ENCODE data around the gene PHLDA3.

PHLDA3 gene
- long read RNA-seq = 0 reads

DNA sequence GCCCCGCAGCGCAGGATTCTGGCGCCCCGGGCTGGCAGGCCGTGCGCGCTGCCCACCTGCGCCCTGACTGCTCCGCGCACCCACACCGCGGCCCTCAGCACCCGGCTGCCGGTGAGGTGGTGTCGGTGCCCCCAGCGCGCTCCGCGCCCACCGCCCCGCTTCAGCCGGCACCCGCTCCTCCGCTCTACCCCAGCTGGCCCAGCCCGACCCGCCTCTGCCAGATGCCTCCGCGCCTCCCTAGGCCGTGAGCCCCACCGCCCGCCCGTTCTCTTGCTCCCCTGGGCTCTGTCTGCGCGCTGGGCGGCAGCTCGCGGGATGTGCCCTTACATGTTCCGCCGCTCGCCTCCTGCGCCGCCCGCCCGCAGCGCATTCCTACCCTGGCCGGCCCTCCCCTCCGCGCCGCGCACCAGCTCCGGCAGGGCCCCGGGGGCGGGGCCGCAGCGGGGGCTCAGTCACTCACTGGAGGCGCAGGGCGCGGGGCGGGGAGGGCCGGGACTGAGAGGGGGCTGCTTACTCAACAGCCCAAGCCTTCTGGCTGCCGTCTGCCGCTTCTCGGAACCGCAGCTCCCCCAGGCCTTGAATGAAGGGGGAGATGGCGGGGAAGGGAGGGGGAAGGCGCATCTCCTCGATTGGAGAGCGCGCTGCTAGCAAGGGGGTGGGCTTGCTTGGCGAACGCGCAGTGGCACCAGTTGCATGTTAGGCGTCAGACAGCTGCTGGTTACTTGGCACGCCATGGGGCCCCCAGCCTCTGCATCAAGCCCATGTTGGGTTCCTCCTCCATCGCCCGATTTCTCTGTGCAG, at the start of gene PHLDA3:
Gene PHLDA3, minus strand, starts transcription at position 345 of the 801 bp plus-strand sequence. CDS start 402 bp downstream, outside the sequence.
- Histone ChIP-seq H3K4me3 (replicated peaks; ENCODE audit: insufficient read depth, low read length) (peak within 1 kb of the TSS; percentile 17; the same call in 1 of the 2 replicates), H3K27ac (replicated peaks) (no peak within 1 kb of the TSS), H3K27me3 (ENCODE audit: insufficient read depth, poor library complexity, severe bottlenecking) (peaks cover 24% of the 10 kb centered on the region)
- DNase-seq (ENCODE audit: low read depth in 1 of 2, low spot score in 1 of 2) = peak in 1 of 2 experiments; percentile 12
- TF ChIP-seq POLR2AphosphoS5 (IDR thresholded peaks at IDR 0.05; ENCODE audit: low read depth) (no peak), GABPA (IDR thresholded peaks at IDR 0.05; ENCODE audit: low read depth) (no peak), SPI1 (IDR thresholded peaks at IDR 0.05; ENCODE audit: borderline replicate concordance, low read depth) (no peak)
- TF ChIP-seq, protein P1, sequence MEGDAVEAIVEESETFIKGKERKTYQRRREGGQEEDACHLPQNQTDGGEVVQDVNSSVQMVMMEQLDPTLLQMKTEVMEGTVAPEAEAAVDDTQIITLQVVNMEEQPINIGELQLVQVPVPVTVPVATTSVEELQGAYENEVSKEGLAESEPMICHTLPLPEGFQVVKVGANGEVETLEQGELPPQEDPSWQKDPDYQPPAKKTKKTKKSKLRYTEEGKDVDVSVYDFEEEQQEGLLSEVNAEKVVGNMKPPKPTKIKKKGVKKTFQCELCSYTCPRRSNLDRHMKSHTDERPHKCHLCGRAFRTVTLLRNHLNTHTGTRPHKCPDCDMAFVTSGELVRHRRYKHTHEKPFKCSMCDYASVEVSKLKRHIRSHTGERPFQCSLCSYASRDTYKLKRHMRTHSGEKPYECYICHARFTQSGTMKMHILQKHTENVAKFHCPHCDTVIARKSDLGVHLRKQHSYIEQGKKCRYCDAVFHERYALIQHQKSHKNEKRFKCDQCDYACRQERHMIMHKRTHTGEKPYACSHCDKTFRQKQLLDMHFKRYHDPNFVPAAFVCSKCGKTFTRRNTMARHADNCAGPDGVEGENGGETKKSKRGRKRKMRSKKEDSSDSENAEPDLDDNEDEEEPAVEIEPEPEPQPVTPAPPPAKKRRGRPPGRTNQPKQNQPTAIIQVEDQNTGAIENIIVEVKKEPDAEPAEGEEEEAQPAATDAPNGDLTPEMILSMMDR (IDR thresholded peaks at IDR 0.05; ENCODE audit: insufficient read depth, low read length) = no peak
- TF ChIP-seq, protein P2, sequence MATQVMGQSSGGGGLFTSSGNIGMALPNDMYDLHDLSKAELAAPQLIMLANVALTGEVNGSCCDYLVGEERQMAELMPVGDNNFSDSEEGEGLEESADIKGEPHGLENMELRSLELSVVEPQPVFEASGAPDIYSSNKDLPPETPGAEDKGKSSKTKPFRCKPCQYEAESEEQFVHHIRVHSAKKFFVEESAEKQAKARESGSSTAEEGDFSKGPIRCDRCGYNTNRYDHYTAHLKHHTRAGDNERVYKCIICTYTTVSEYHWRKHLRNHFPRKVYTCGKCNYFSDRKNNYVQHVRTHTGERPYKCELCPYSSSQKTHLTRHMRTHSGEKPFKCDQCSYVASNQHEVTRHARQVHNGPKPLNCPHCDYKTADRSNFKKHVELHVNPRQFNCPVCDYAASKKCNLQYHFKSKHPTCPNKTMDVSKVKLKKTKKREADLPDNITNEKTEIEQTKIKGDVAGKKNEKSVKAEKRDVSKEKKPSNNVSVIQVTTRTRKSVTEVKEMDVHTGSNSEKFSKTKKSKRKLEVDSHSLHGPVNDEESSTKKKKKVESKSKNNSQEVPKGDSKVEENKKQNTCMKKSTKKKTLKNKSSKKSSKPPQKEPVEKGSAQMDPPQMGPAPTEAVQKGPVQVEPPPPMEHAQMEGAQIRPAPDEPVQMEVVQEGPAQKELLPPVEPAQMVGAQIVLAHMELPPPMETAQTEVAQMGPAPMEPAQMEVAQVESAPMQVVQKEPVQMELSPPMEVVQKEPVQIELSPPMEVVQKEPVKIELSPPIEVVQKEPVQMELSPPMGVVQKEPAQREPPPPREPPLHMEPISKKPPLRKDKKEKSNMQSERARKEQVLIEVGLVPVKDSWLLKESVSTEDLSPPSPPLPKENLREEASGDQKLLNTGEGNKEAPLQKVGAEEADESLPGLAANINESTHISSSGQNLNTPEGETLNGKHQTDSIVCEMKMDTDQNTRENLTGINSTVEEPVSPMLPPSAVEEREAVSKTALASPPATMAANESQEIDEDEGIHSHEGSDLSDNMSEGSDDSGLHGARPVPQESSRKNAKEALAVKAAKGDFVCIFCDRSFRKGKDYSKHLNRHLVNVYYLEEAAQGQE (IDR thresholded peaks at IDR 0.05; ENCODE audit: insufficient replicate concordance, low read depth) = no peak

DNA sequence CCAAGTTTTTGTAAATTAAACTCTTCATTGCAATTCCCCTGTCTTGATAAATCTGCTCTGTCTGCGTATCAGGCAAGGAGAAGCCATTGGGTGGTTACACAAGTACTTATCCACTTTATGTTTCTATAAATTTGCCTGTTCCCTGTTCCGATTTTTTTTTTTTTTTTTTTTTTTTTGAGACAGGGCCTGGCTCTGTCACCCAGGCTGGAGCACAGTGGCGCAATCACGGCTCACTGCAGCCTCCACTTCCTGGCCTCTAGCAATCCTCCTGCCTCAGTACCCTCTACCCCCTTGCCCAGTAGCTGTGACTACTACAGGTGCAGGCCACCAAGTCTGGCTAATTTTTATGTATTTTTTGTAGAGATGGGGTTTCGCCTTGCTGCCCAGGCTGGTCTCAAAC, 49.1 kb upstream of the PHLDA3 start:
- TF ChIP-seq POLR2AphosphoS5 (IDR thresholded peaks at IDR 0.05; ENCODE audit: low read depth) (no peak), SPI1 (IDR thresholded peaks at IDR 0.05; ENCODE audit: borderline replicate concordance, low read depth) (no peak), GABPA (IDR thresholded peaks at IDR 0.05; ENCODE audit: low read depth) (no peak)
- TF ChIP-seq, protein P2 (IDR thresholded peaks at IDR 0.05; ENCODE audit: insufficient replicate concordance, low read depth) = no peak
- TF ChIP-seq, protein P1 (IDR thresholded peaks at IDR 0.05; ENCODE audit: insufficient read depth, low read length) = no peak
- Histone ChIP-seq H3K27ac (replicated peaks) (no peak overlapping the region), H3K4me3 (replicated peaks; ENCODE audit: insufficient read depth, low read length) (no peak overlapping the region), H3K27me3 (ENCODE audit: insufficient read depth, poor library complexity, severe bottlenecking) (no peaks in the 10 kb centered on the region)
- DNase-seq (ENCODE audit: low read depth in 1 of 2, low spot score in 1 of 2) = no peak

DNA sequence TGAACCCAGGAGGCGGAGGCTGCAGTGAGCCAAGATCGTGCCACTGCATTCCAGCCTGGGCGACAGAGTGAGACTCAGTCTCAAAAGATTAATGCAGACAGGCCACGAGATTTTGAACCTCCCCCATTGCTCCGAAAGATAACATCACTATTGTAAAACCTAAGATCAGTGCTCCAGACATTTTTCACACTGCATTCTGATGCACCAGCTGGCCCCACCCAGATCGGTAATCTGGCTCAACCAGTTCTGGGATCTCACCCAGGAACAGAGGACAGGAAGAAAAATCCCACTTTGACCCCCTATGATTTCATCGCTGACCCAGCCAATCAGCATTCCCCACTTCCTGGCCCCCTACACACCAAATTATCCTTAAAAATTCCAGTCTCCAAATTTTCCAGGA, 48.6 kb upstream of the PHLDA3 start:
- Histone ChIP-seq H3K27ac (replicated peaks) (no peak overlapping the region), H3K4me3 (replicated peaks; ENCODE audit: insufficient read depth, low read length) (no peak overlapping the region), H3K27me3 (ENCODE audit: insufficient read depth, poor library complexity, severe bottlenecking) (no peaks in the 10 kb centered on the region)
- no peak for DNase-seq (ENCODE audit: low read depth in 1 of 2, low spot score in 1 of 2)
- TF ChIP-seq POLR2AphosphoS5 (IDR thresholded peaks at IDR 0.05; ENCODE audit: low read depth) (no peak), SPI1 (IDR thresholded peaks at IDR 0.05; ENCODE audit: borderline replicate concordance, low read depth) (no peak), GABPA (IDR thresholded peaks at IDR 0.05; ENCODE audit: low read depth) (no peak)
- TF ChIP-seq, protein P2 (IDR thresholded peaks at IDR 0.05; ENCODE audit: insufficient replicate concordance, low read depth) = no peak
- TF ChIP-seq, protein P1 (IDR thresholded peaks at IDR 0.05; ENCODE audit: insufficient read depth, low read length) = no peak

Measured in HL-60 (cell line).